H1 (cell line): ENCODE results near the gene KXD1. TPM values are rescaled to one million over a fixed set of nuclear protein-coding genes. Genes with fewer than 3 reads are reported as not detected.

Source experiments
- CTCF ChIA-PET: fragments of 300-600 bp; sonication (Branson Sonifier 250); formaldehyde crosslinking; loops from one replicate; lab custom pipeline; 2021; ENCODE audit not compliant: partially characterized antibody; lab: Charles Lee
- POLR2A ChIA-PET: fragments of 300-600 bp; sonication (Branson Sonifier 250); formaldehyde crosslinking; loops from one replicate; lab custom pipeline; 2021; ENCODE audit warnings: inconsistent platforms; ENCODE audit not compliant: partially characterized antibody; lab: Charles Lee
- DNase-seq, 2 experiments: peaks; one replicate each; pipeline versions ENCODE4 v3.0.0 to v3.0.0-alpha.2; 2010 to 2022; ENCODE audit warnings: low spot score in 2 of 2, low read depth in 1 of 2, mixed read lengths in 1 of 2
- FAIRE-seq: peaks from 2 replicates; lab custom pipeline; 2011; peaks lifted over from hg19 to GRCh38; lab: Jason Lieb, UNC
- H2AFZ ChIP-seq: 2 replicates; pipeline ENCODE4 v1.8.1; 2012; ENCODE audit warnings: low read length, inconsistent platforms
- H2AK5ac ChIP-seq: 2 replicates; pipeline ENCODE4 v1.6.1; 2013; ENCODE audit warnings: low read depth, low read length
- H2BK120ac ChIP-seq: replicated peaks from 2 replicates; pipeline ENCODE3; 2013; ENCODE audit warnings: low read depth, low read length, inconsistent platforms
- H2BK12ac ChIP-seq: 2 replicates; pipeline ENCODE4 v1.6.1; 2013; ENCODE audit warnings: low read depth, low read length
- H2BK15ac ChIP-seq: 2 replicates; pipeline ENCODE4 v1.6.1; 2013; ENCODE audit warnings: low read length
- H2BK20ac ChIP-seq: 2 replicates; pipeline ENCODE4 v1.6.1; 2013; ENCODE audit warnings: low read length
- H2BK5ac ChIP-seq: 2 replicates; pipeline ENCODE4 v1.6.1; 2013; ENCODE audit warnings: low read depth, low read length
- H3K14ac ChIP-seq: 2 replicates; pipeline ENCODE4 v1.6.1; 2013; ENCODE audit warnings: inconsistent platforms; ENCODE audit not compliant: insufficient read length
- H3K18ac ChIP-seq: 2 replicates; pipeline ENCODE4 v1.6.1; 2013; ENCODE audit warnings: low read length; ENCODE audit errors: extremely low read depth
- H3K23ac ChIP-seq: 2 replicates; pipeline ENCODE4 v1.6.1; 2013; ENCODE audit warnings: inconsistent platforms; ENCODE audit not compliant: insufficient read length
- H3K23me2 ChIP-seq: 2 replicates; pipeline ENCODE4 v1.6.1; 2013; ENCODE audit warnings: low read depth, low read length
- H3K27ac ChIP-seq: 2 replicates; pipeline ENCODE4 v1.6.1; 2011; ENCODE audit warnings: low read depth, low read length, inconsistent platforms
- H3K27me3 ChIP-seq, 4 experiments: replicated peaks in 1 of 4; 1 replicate in 1 of 4; 2 replicates in 3 of 4; pipeline versions ENCODE4 v1.6.1 to v1.8.1; 2011 to 2013; ENCODE audit warnings: low read length in 3 of 4, mild to moderate bottlenecking in 3 of 4, inconsistent platforms in 2 of 4, mixed read lengths in 2 of 4, moderate library complexity in 1 of 4; ENCODE audit not compliant: control insufficient read depth in 3 of 4, insufficient read depth in 3 of 4; ENCODE audit errors: extremely low read depth in 1 of 4
- H3K36me3 ChIP-seq, 4 experiments: 2 replicates each; pipeline versions ENCODE4 v1.6.1 to v1.8.1; 2011 to 2013; ENCODE audit warnings: mild to moderate bottlenecking in 4 of 4, low read length in 3 of 4, moderate library complexity in 2 of 4, control low read depth in 1 of 4, inconsistent platforms in 1 of 4; ENCODE audit not compliant: insufficient read depth in 4 of 4, control insufficient read depth in 2 of 4
- H3K4ac ChIP-seq: replicated peaks from 2 replicates; pipeline ENCODE3; 2013; ENCODE audit warnings: low read length, low read depth, mixed read lengths, inconsistent platforms; ENCODE audit not compliant: insufficient read length
- H3K4me1 ChIP-seq, 4 experiments: replicated peaks in 1 of 4; 1 replicate in 1 of 4; 2 replicates in 3 of 4; pipeline versions ENCODE4 v1.6.1 to v1.8.1; 2011 to 2013; ENCODE audit warnings: low read length in 3 of 4, inconsistent platforms in 2 of 4, mixed read lengths in 1 of 4; ENCODE audit not compliant: insufficient read depth in 4 of 4, control insufficient read depth in 3 of 4
- H3K4me2 ChIP-seq, 2 experiments: 2 replicates each; pipeline versions ENCODE4 v1.6.1 to v1.8.1; 2011 to 2013; ENCODE audit warnings: low read depth in 2 of 2, low read length in 2 of 2, control low read depth in 1 of 2, inconsistent platforms in 1 of 2, mild to moderate bottlenecking in 1 of 2; ENCODE audit not compliant: insufficient read depth in 1 of 2
- H3K4me3 ChIP-seq, 4 experiments: fragments of 200-600, 300-600 bp in 1 of 4; sonication (generic), shearing (Covaris generic), sonication (Bioruptor Twin) in 1 of 4; 2 replicates each; pipeline versions ENCODE4 v1.5.1 to v1.8.1; 2011 to 2016; ENCODE audit warnings: low read length in 4 of 4, low read depth in 3 of 4, control low read depth in 2 of 4, inconsistent platforms in 2 of 4, mild to moderate bottlenecking in 2 of 4, mixed read lengths in 1 of 4, moderate library complexity in 1 of 4; ENCODE audit not compliant: insufficient read depth in 2 of 4; ENCODE audit errors: extremely low read depth in 1 of 4
- H3K56ac ChIP-seq: replicated peaks from 2 replicates; pipeline ENCODE3; 2013; ENCODE audit warnings: low read depth, mild to moderate bottlenecking, mixed read lengths, low read length, inconsistent platforms; ENCODE audit not compliant: insufficient read length
- H3K79me1 ChIP-seq: 2 replicates; pipeline ENCODE4 v1.6.1; 2013; ENCODE audit warnings: low read depth, low read length, control low read depth
- H3K79me2 ChIP-seq, 2 experiments: 2 replicates each; pipeline versions ENCODE4 v1.6.1 to v1.8.1; 2012 to 2013; ENCODE audit warnings: low read length in 2 of 2, mild to moderate bottlenecking in 2 of 2, inconsistent platforms in 1 of 2; ENCODE audit not compliant: insufficient read depth in 2 of 2, control insufficient read depth in 1 of 2
- H3K9ac ChIP-seq, 4 experiments: replicated peaks in 1 of 4; 1 replicate in 1 of 4; 2 replicates in 3 of 4; pipeline versions ENCODE4 v1.6.1 to v1.8.1; 2011 to 2013; ENCODE audit warnings: low read depth in 3 of 4, low read length in 3 of 4, control low read depth in 2 of 4, mild to moderate bottlenecking in 2 of 4, moderate library complexity in 2 of 4, inconsistent platforms in 1 of 4; ENCODE audit errors: extremely low read depth in 1 of 4
- H3K9me3 ChIP-seq, 2 experiments: 2 replicates each; pipeline versions ENCODE4 v1.6.1 to v1.8.1; 2012 to 2013; ENCODE audit warnings: mild to moderate bottlenecking in 2 of 2, moderate library complexity in 2 of 2, control low read depth in 1 of 2, inconsistent platforms in 1 of 2, low read depth in 1 of 2, low read length in 1 of 2, mixed read lengths in 1 of 2; ENCODE audit not compliant: insufficient read depth in 2 of 2
- H4K20me1 ChIP-seq, 2 experiments: replicated peaks in 1 of 2; 2 replicates each; pipeline versions ENCODE3 to v1.8.1; 2011 to 2013; ENCODE audit warnings: inconsistent platforms in 2 of 2, low read length in 2 of 2, mild to moderate bottlenecking in 1 of 2; ENCODE audit not compliant: insufficient read depth in 2 of 2, control insufficient read depth in 1 of 2
- H4K5ac ChIP-seq: 2 replicates; pipeline ENCODE4 v1.6.1; 2013; ENCODE audit warnings: low read length, low read depth, mixed read lengths, inconsistent platforms; ENCODE audit not compliant: insufficient read length
- H4K8ac ChIP-seq: 2 replicates; pipeline ENCODE4 v1.8.0; 2013; ENCODE audit warnings: mild to moderate bottlenecking, moderate library complexity, low read length, inconsistent platforms; ENCODE audit not compliant: insufficient read depth; ENCODE audit errors: extremely low read depth
- H4K91ac ChIP-seq: replicated peaks from 2 replicates; pipeline ENCODE3; 2013; ENCODE audit warnings: low read length, mixed read lengths, inconsistent platforms; ENCODE audit not compliant: insufficient read length
- CBX5 ChIP-seq: fragments of 300-800, 300-1000 bp; sonication (generic); IDR thresholded peaks from 2 replicates; pipeline ENCODE4 v1.7.1; 2016; ENCODE audit warnings: antibody characterized with exemption, low read length, low read depth
- JUND ChIP-seq: IDR thresholded peaks from 2 replicates; pipeline ENCODE4 v1.6.1; 2011; ENCODE audit warnings: mild to moderate bottlenecking, improper control_type of control experiment, low read length
- KDM4A ChIP-seq: IDR thresholded peaks from one replicate; pipeline ENCODE4 v1.7.1; 2012; ENCODE audit warnings: low read depth, mild to moderate bottlenecking, moderate library complexity, low read length, inconsistent platforms; ENCODE audit not compliant: severe bottlenecking
- NANOG ChIP-seq: IDR thresholded peaks from 2 replicates; pipeline ENCODE4 v1.6.1; 2011; ENCODE audit warnings: low read length, low read depth, mild to moderate bottlenecking, inconsistent platforms; ENCODE audit not compliant: insufficient read depth, poor library complexity, severe bottlenecking
- NRF1 ChIP-seq: IDR thresholded peaks from 2 replicates; pipeline ENCODE4 v1.6.1; 2011; ENCODE audit warnings: mild to moderate bottlenecking, low read depth, low read length, improper control_type of control experiment
- SIX5 ChIP-seq: IDR thresholded peaks from 2 replicates; pipeline ENCODE4 v1.6.1; 2011; ENCODE audit warnings: mild to moderate bottlenecking, low read depth, low read length
- TEAD4 ChIP-seq: IDR thresholded peaks from 2 replicates; pipeline ENCODE4 v1.6.1; 2012; ENCODE audit warnings: low read depth, low read length, inconsistent platforms, mixed read lengths
- WGBS, 2 experiments: shearing (Covaris generic) in 1 of 2; methylation state at CpG; one replicate each; pipeline versions ENCODE4 v1.1.6 to v1.1.7; 2013 to 2015; ENCODE audit warnings: low lambda C conversion rate in 2 of 2, mixed read lengths in 2 of 2, inconsistent platforms in 1 of 2, low coverage in 1 of 2, missing lambda C conversion rate in 1 of 2; ENCODE audit not compliant: insufficient replicate concordance in 2 of 2, insufficient coverage in 1 of 2, insufficient read length in 1 of 2; ENCODE audit errors: extremely low coverage in 1 of 2, missing lambda C conversion rate in 1 of 2; 5-methylcytosine and 5-hydroxymethylcytosine counted together
- polyA plus RNA-seq, 7 experiments: library from polyadenylated mRNA; depleted of rRNA in 3 of 7; stranded (reverse) in 5 of 7; unstranded in 2 of 7; fragments of >200 nt in 5 of 7; fragments of 200-250 nt in 2 of 7; gene quantifications; 1 replicate in 5 of 7; 2 replicates in 1 of 7; 4 replicates in 1 of 7; pipeline versions ENCODE4 v1.2.1 to v1.2.3, GENCODE V29; 2011 to 2013; ENCODE audit warnings: missing spikeins in 2 of 7, mixed read lengths in 2 of 7
- total RNA-seq: library from RNA; stranded (reverse); fragmentation: NEBNext Ultra II Directional; extraction: Animal tissue kit (Norgen Biotek cat#: 25700); gene quantifications from 2 replicates; pipeline ENCODE4 v1.2.1, GENCODE V29; 2021

Gene KXD1
- total and polyA plus RNA-seq, 2 of the 8 experiments (the other 6 are each of a cell fraction or from before 2014, with no cell fraction given), result 115 to 267 TPM

GRCh38 chr19:18568367-18568766, 10.7 kb downstream of the KXD1 start:
- no peak overlapping the region for H3K23ac ChIP-seq
- no peak overlapping the region for H2BK120ac ChIP-seq
- no peak overlapping the region for H3K14ac ChIP-seq
- H3K9ac ChIP-seq, result no peak overlapping the region
- peaks cover 7 to 12% of the 10 kb centered on the region in 2 experiments for H4K20me1 ChIP-seq
- H2AFZ ChIP-seq, result no peak overlapping the region
- H2BK12ac ChIP-seq, result no peak overlapping the region
- no peak overlapping the region for H2BK15ac ChIP-seq
- no peak overlapping the region for H2AK5ac ChIP-seq
- H3K27me3 ChIP-seq, result no peaks in the 10 kb centered on the region
- H4K91ac ChIP-seq, result no peak overlapping the region
- no peak for DNase-seq
- CTCF ChIA-PET, result interaction anchor here (1.3 kb wide), 1 partner anchor 98 kb away, joined by 6 read pairs; no protein-coding TSS in a partner anchor
- H4K8ac ChIP-seq, result no peak overlapping the region
- peaks cover 12 to 16% of the 10 kb centered on the region in 2 experiments for H3K79me2 ChIP-seq
- no peak overlapping the region for H3K4me3 ChIP-seq
- no peak overlapping the region for H4K5ac ChIP-seq
- no peak for FAIRE-seq
- 92% methylated on average over 15 of the region's 15 CpGs; no CpG with 5 or more reads in 1 of the 2 experiments for WGBS, 2 experiments
- no peak overlapping the region for H3K4me2 ChIP-seq
- H3K18ac ChIP-seq, result no peak overlapping the region
- peaks cover 9% of the 10 kb centered on the region for H3K79me1 ChIP-seq
- H3K9me3 ChIP-seq, result no peaks in the 10 kb centered on the region
- H3K36me3 ChIP-seq, result peaks cover 17 to 53% (median 37%) of the 10 kb centered on the region in 4 experiments
- no peak overlapping the region for H3K4ac ChIP-seq
- peaks cover 10% of the 10 kb centered on the region for H3K23me2 ChIP-seq
- H3K4me1 ChIP-seq, result peaks cover 0 to 9% (median 5%) of the 10 kb centered on the region in 4 experiments; a peak in 6 of 7 replicates
- no peak overlapping the region for H2BK5ac ChIP-seq
- no peak overlapping the region for H3K27ac ChIP-seq
- H3K56ac ChIP-seq, result no peak overlapping the region
- TF ChIP-seq TEAD4 (no peak), JUND (no peak), KDM4A (no peak), NANOG (no peak), NRF1 (no peak), SIX5 (no peak), CBX5 (no peak)
- POLR2A ChIA-PET, result interaction anchor here (1.1 to 2.5 kb wide), 5 partner anchors 9 to 21 kb away, joined by 3 to 11 read pairs (median 5); partner anchors contain the start of gene REX1BD
- no peak overlapping the region for H2BK20ac ChIP-seq
